Esophagus muscularis mucosa (tissue), 3 donors: ENCODE data around the gene ACSBG1.

ENCODE experiments used
- CTCF ChIP-seq, 3 experiments: fragments of 200-600 bp in 2 of 3; fragments of 450-650 bp in 1 of 3; sonication (generic) in 2 of 3; IDR thresholded peaks; one replicate each; pipeline ENCODE4 v1.5.1; 2017 to 2019; ENCODE audit warnings: antibody characterized with exemption in 3 of 3, mild to moderate bottlenecking in 2 of 3, moderate library complexity in 1 of 3
- POLR2A ChIP-seq: fragments of 450-650 bp; IDR thresholded peaks from one replicate; pipeline ENCODE4 v1.6.1; 2017; ENCODE audit warnings: antibody characterized with exemption, moderate library complexity, mild to moderate bottlenecking, low read depth

DNA sequence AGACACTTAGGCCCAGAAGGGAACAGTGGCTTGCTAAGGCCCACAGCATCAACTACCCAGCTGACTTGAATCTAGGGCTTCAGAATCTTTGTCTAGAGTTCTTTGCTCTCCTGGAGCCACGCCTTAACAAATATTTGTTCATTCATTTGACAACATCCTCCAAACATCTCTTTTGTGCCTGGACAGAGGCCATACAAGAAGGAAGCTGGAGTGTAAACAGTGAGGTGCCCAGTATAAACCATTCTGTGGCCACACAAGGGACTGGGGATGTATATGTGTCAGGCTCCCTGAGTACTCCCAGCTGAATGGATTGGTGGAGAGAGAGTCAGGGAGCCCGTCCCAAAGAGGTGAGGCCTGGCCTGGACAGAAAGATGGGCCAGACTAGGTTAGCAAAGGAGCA lies 106.5 kb downstream of the ACSBG1 start:
- no peak for TF ChIP-seq POLR2A
- TF ChIP-seq CTCF (IDR thresholded peaks at IDR 0.05): no peak
